K562 (cell line): ENCODE results near the gene POLR3K. TPM values are rescaled to one million over a fixed set of nuclear protein-coding genes. Genes with fewer than 3 reads are reported as not detected.

ENCODE experiments used
- ATAC-seq: fragments of 200-7000 bp; cut with Tn5 transposase; 3 replicates; pipeline ENCODE4 v1.9.1; 2020; ENCODE audit warnings: moderate library complexity
- BruUV-seq: library from RNA; stranded (reverse); fragments of 400-500 nt; replicated peaks from 2 replicates; lab custom pipeline; 2021; lab: Mats Ljungman, UMichigan
- CTCF ChIA-PET: fragments of 300-600 bp; formaldehyde crosslinking; extraction: SDS; loops from one replicate; lab custom pipeline; 2021; ENCODE audit warnings: low intra/inter-chr PET ratio; lab: Yijun Ruan, JAX
- POLR2A ChIA-PET: fragments of 300-600, 350-650 bp; sonication (Branson Sonifier 250); formaldehyde crosslinking; extraction: SDS; loops from one replicate; lab custom pipeline; 2021; ENCODE audit warnings: antibody characterized with exemption, inconsistent platforms; lab: Yijun Ruan, JAX
- DNase-seq, 4 experiments: peaks; one replicate each; pipeline versions ENCODE4 v3.0.0 to v3.0.0-alpha.2; 2011 to 2018; ENCODE audit warnings: low spot score in 3 of 4, mixed read lengths in 3 of 4; ENCODE audit errors: extremely low read depth in 1 of 4
- FAIRE-seq: peaks from 2 replicates; lab custom pipeline; 2011; peaks lifted over from hg19 to GRCh38; lab: Jason Lieb, UNC
- H2AFZ ChIP-seq: 2 replicates; pipeline ENCODE4 v1.6.0; 2011; ENCODE audit warnings: low read depth, low read length, control low read depth, inconsistent platforms
- H3K27ac ChIP-seq: fragments of 200-600 bp; 3 replicates; pipeline ENCODE4 v1.8.0; 2011; ENCODE audit warnings: low read depth, mild to moderate bottlenecking, control low read depth, inconsistent platforms, low read length, moderate library complexity, mixed read lengths; ENCODE audit errors: extremely low read depth
- H3K27me3 ChIP-seq, 2 experiments: fragments of 300-600 bp in 1 of 2; 2 replicates in 1 of 2; 3 replicates in 1 of 2; pipeline versions ENCODE4 v1.6.0 to v1.8.0; 2011; ENCODE audit warnings: inconsistent platforms in 2 of 2, low read length in 2 of 2, mild to moderate bottlenecking in 1 of 2, mixed read lengths in 1 of 2, moderate library complexity in 1 of 2; ENCODE audit not compliant: control insufficient read depth in 2 of 2, insufficient read depth in 2 of 2
- H3K36me3 ChIP-seq: fragments of 300-600 bp; 3 replicates; pipeline ENCODE4 v1.8.0; 2011; ENCODE audit warnings: mild to moderate bottlenecking, low read length, inconsistent platforms; ENCODE audit not compliant: control insufficient read depth, insufficient read depth
- H3K4me1 ChIP-seq, 2 experiments: fragments of 200-600 bp in 1 of 2; replicated peaks in 1 of 2; 2 replicates in 1 of 2; 3 replicates in 1 of 2; pipeline versions ENCODE4 v1.5.1 to v1.8.0; 2011; ENCODE audit warnings: inconsistent platforms in 2 of 2, low read length in 2 of 2, mild to moderate bottlenecking in 1 of 2, mixed read lengths in 1 of 2, moderate library complexity in 1 of 2; ENCODE audit not compliant: control insufficient read depth in 2 of 2, insufficient read depth in 2 of 2
- H3K4me2 ChIP-seq: 2 replicates; pipeline ENCODE4 v1.6.1; 2011; ENCODE audit warnings: low read length, control low read depth, inconsistent platforms, mixed read lengths; ENCODE audit not compliant: insufficient read depth
- H3K4me3 ChIP-seq: fragments of 200-600 bp; sonication (generic), shearing (Covaris generic); 2 replicates; pipeline ENCODE4 v1.5.1; 2016; ENCODE audit warnings: control low read depth, inconsistent platforms
- H3K79me2 ChIP-seq: fragments of 200-600 bp; 3 replicates; pipeline ENCODE4 v1.8.0; 2011; ENCODE audit warnings: low read length, inconsistent platforms; ENCODE audit not compliant: control insufficient read depth, insufficient read depth
- H3K9ac ChIP-seq, 2 experiments: 2 replicates each; pipeline versions ENCODE4 v1.6.0 to v1.6.1; 2011; ENCODE audit warnings: low read depth in 2 of 2, low read length in 2 of 2, control low read depth in 1 of 2, inconsistent platforms in 1 of 2, mild to moderate bottlenecking in 1 of 2, mixed read lengths in 1 of 2; ENCODE audit not compliant: insufficient read depth in 1 of 2
- H3K9me1 ChIP-seq: one replicate; pipeline ENCODE4 v1.6.0; 2011; ENCODE audit warnings: inconsistent platforms, mild to moderate bottlenecking, low read length, moderate library complexity; ENCODE audit not compliant: control insufficient read depth, insufficient read depth
- H3K9me3 ChIP-seq: replicated peaks from 2 replicates; pipeline ENCODE4 v1.5.1; 2011; ENCODE audit warnings: low read depth, low read length, inconsistent platforms; ENCODE audit not compliant: control insufficient read depth, insufficient read depth
- H4K20me1 ChIP-seq: replicated peaks from 2 replicates; pipeline ENCODE4 v1.6.1; 2011; ENCODE audit warnings: low read length, inconsistent platforms, mixed read lengths; ENCODE audit not compliant: control insufficient read depth, insufficient read depth
- HCFC1 ChIP-seq: IDR thresholded peaks from 2 replicates; pipeline ENCODE4 v1.6.1; 2012; ENCODE audit warnings: low read depth, low read length, improper control_type of control experiment
- MAZ ChIP-seq, 2 experiments: fragments of 450-650 bp in 1 of 2; sonication (generic) in 1 of 2; formaldehyde crosslinking; IDR thresholded peaks in 1 of 2; conservative IDR thresholded peaks in 1 of 2; 2 replicates each; pipeline versions ENCODE4 v1.4.0 to v1.5.0; 2020; ENCODE audit warnings: mild to moderate bottlenecking in 1 of 2, missing genetic modification reagents in 1 of 2
- ZNF589 ChIP-seq: fragments of 200-800 bp; sonication (Bioruptor generic); IDR thresholded peaks from 2 replicates; pipeline ENCODE4 v1.6.1; 2016; ENCODE audit warnings: low read depth, missing genetic modification characterization, missing compliant biosample characterization
- ZNF639 ChIP-seq, 2 experiments: fragments of 200-800 bp in 1 of 2; sonication (Bioruptor generic) in 1 of 2; sonication (generic) in 1 of 2; formaldehyde crosslinking in 1 of 2; IDR thresholded peaks in 1 of 2; conservative IDR thresholded peaks in 1 of 2; 2 replicates each; pipeline versions ENCODE4 v1.5.0 to v1.6.1; 2016 to 2020; ENCODE audit warnings: missing compliant biosample characterization in 1 of 2, missing genetic modification characterization in 1 of 2, missing genetic modification reagents in 1 of 2
- whole genome bisulfite sequencing: fragments of 100-300 bp; shearing (Covaris generic); methylation state at CpG from one replicate; pipeline ENCODE4 v1.1.6; 2016; ENCODE audit warnings: low coverage, mixed read lengths; ENCODE audit not compliant: insufficient coverage; ENCODE audit errors: missing lambda C conversion rate; 5-methylcytosine and 5-hydroxymethylcytosine counted together
- in situ Hi-C: fragments of 300-500 bp; cut with MboI; formaldehyde crosslinking; loops from 4 replicates; pipeline ENCODE4 v1.15.0; 2018; ENCODE audit warnings: inconsistent platforms, mixed read lengths
- intact Hi-C: fragments of 100-400 bp; cut with micrococcal nuclease; formaldehyde crosslinking; loops from 2 replicates; pipeline ENCODE4 v1.14.2; 2022
- polyA plus RNA-seq, 8 experiments: library from polyadenylated mRNA; depleted of rRNA in 4 of 8; stranded (reverse) in 5 of 8; unstranded in 3 of 8; fragments of >200 nt; fragmentation: Nextera tagmentation in 2 of 8; fragmentation: Illumina TruSeq in 1 of 8; extraction: Ambion mirVana in 2 of 8; extraction: Trizol in 1 of 8; gene quantifications; 2 replicates each; pipeline versions ENCODE4 v1.2.1 to v1.2.3, GENCODE V29; 2011 to 2014; ENCODE audit warnings: inconsistent platforms in 1 of 8, missing spikeins in 1 of 8
- total RNA-seq, 7 experiments: library from RNA; depleted of rRNA in 6 of 7; stranded (reverse); fragments of >200 nt in 6 of 7; fragmentation: Illumina TruSeq in 2 of 7; extraction: Trizol in 2 of 7; gene quantifications; 2 replicates each; pipeline versions ENCODE4 v1.2.1 to v1.2.3, GENCODE V29; 2011 to 2021; ENCODE audit warnings: low replicate concordance in 1 of 7

Gene POLR3K
- total and polyA plus RNA-seq, 9 of the 15 experiments (the other 6 are each of a cell fraction or from before 2014, with no cell fraction given): 42.1 to 315 (median 86.7) TPM

- Histone ChIP-seq H3K9me1 (no peaks in the 10 kb centered on the region), H4K20me1 (peaks cover 4% of the 10 kb centered on the region; the same call in 1 of the 2 replicates), H3K27me3 (no peaks in the 10 kb centered on the region), H3K9ac (peak overlapping the region in 1 of 2 experiments; percentile 28; a peak in 1 of 4 replicates), H3K9me3 (no peaks in the 10 kb centered on the region), H2AFZ (no peak overlapping the region), H3K27ac (no peak overlapping the region), H3K4me2 (no peak overlapping the region), H3K36me3 (no peaks in the 10 kb centered on the region; the same call in 2 of the 3 replicates), H3K79me2 (no peaks in the 10 kb centered on the region), H3K4me1 (peaks cover 0 to 57% of the 10 kb centered on the region in 2 experiments; a peak in 3 of 5 replicates), H3K4me3 (no peak overlapping the region)
- BruUV-seq: no TSS peak
- TF ChIP-seq ZNF589 (CRISPR knock-in tag): no peak
- no peak for TF ChIP-seq MAZ (CRISPR knock-in tag; conservative IDR thresholded peaks at IDR 0.05 in 1 of 2, IDR thresholded peaks at IDR 0.05 in 1 of 2)
- no peak for TF ChIP-seq HCFC1
- no peak for TF ChIP-seq ZNF639 (CRISPR knock-in tag; conservative IDR thresholded peaks at IDR 0.05 in 1 of 2, IDR thresholded peaks at IDR 0.05 in 1 of 2)
- ATAC-seq: no peak
- ChIA-PET POLR2A (interaction anchor here (0.8 to 1.7 kb wide), 4 partner anchors 12 to 193 kb away, joined by 3 to 8 read pairs (median 5); partner anchors contain the start of genes HBQ1 and POLR3K), CTCF (interaction anchor here (0.5 to 7.3 kb wide), 6 partner anchors 32 to 433 kb away, joined by 3 to 125 read pairs (median 6); partner anchors contain the start of gene HBQ1)
- 56% methylated on average over 9 of the region's 9 CpGs for WGBS
- in situ Hi-C loops (no loop called here), intact Hi-C loops (loop anchor here (1.0 kb wide), 1 partner anchor 32 kb away; no protein-coding TSS in a partner anchor)
- peak; percentile 52 for FAIRE-seq
- DNase-seq: no peak
Observed at GRCh38 chr16:64914-65255, 11.5 kb upstream of the POLR3K start.
